22Rv1 (cell line): ENCODE measurements around the gene NOX5.

Experiments
- H3K27ac ChIP-seq: fragments of 450-650 bp; 2 replicates; pipeline ENCODE4 v1.5.1; 2017
- ZFX ChIP-seq: fragments of 450-650 bp; IDR thresholded peaks from 2 replicates; pipeline ENCODE4 v1.6.1; 2017; ENCODE audit warnings: antibody characterized with exemption, borderline replicate concordance
- TF ChIP-seq, protein P1 (sequence below): fragments of 450-650 bp; IDR thresholded peaks from 2 replicates; pipeline ENCODE4 v1.5.1; 2017; ENCODE audit warnings: mild to moderate bottlenecking

NOX5 gene

DNA sequence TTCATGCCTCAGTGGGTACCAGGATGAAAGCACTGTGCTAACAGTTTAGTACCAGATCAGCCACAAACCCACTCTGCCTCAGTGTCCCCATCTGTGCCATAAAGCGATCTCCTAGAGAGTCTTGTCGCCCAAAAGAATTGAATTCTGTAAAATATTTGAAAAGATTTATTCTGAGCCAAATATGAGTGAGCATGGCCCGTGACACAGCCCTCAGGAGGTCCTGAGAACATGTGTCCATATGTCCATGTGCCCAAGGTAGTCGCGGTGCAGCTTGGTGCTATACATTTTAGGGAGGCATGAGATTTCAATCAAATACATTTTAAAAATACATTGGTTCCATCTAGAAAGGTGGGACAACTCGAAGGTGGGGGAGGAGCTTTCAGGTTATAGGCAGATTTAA lies 15.4 kb upstream of the NOX5 start:
- H3K27ac ChIP-seq, result no peak overlapping the region
- no peak for TF ChIP-seq ZFX
- TF ChIP-seq, protein P1, sequence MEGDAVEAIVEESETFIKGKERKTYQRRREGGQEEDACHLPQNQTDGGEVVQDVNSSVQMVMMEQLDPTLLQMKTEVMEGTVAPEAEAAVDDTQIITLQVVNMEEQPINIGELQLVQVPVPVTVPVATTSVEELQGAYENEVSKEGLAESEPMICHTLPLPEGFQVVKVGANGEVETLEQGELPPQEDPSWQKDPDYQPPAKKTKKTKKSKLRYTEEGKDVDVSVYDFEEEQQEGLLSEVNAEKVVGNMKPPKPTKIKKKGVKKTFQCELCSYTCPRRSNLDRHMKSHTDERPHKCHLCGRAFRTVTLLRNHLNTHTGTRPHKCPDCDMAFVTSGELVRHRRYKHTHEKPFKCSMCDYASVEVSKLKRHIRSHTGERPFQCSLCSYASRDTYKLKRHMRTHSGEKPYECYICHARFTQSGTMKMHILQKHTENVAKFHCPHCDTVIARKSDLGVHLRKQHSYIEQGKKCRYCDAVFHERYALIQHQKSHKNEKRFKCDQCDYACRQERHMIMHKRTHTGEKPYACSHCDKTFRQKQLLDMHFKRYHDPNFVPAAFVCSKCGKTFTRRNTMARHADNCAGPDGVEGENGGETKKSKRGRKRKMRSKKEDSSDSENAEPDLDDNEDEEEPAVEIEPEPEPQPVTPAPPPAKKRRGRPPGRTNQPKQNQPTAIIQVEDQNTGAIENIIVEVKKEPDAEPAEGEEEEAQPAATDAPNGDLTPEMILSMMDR, result no peak

GRCh38 chr15:69000091-69000490 lies 14.4 kb upstream of the NOX5 start:
- TF ChIP-seq, protein P1, result no peak
- TF ChIP-seq ZFX, result no peak
- no peak overlapping the region for H3K27ac ChIP-seq

- TF ChIP-seq, protein P1, result no peak
- TF ChIP-seq ZFX, result no peak
- H3K27ac ChIP-seq, result no peak overlapping the region
Measured at GRCh38 chr15:69000725-69001503, 13.6 kb upstream of the NOX5 start.

DNA sequence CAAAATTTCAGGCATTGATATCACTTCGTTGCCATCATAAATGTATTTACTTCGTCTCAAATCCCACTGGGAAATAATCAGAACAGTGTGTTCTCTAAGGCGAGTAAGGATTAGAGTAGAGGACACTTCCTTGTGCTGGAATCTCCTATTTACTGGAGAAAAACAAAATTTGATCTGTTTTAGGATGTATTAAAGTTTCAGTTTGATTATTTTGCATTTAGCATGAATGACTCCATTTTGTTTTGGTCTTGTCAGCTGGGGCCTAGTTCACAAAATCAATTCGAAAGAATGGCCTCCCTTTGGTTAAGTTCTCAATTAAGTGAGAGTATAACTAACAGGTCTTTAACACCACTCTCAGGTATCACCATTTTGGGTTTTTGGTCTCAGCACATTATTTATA lies 11.7 kb upstream of the NOX5 start:
- TF ChIP-seq ZFX, result no peak
- TF ChIP-seq, protein P1, result no peak
- H3K27ac ChIP-seq, result no peak overlapping the region

DNA sequence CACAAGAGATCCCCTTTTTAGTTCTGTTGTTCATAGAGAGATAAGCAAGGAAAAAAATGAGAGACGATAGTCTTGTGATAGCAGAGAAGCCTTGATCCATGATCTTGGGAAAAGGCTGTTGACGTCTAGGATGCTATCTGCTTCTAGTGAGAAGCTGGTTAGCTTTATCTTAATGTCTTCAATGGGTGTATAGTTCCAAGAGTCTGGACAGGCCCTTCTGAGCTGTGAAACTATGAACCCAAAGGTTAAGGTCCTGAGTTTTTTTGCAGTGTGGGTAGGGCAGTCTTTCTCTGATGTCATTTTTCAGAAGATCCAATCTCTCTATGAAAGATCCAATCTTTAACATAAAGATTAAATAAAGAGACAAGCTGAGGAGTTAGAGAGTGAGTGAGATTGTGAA lies 10.5 kb upstream of the NOX5 start:
- no peak overlapping the region for H3K27ac ChIP-seq
- TF ChIP-seq, protein P1, result no peak
- TF ChIP-seq ZFX, result no peak

DNA sequence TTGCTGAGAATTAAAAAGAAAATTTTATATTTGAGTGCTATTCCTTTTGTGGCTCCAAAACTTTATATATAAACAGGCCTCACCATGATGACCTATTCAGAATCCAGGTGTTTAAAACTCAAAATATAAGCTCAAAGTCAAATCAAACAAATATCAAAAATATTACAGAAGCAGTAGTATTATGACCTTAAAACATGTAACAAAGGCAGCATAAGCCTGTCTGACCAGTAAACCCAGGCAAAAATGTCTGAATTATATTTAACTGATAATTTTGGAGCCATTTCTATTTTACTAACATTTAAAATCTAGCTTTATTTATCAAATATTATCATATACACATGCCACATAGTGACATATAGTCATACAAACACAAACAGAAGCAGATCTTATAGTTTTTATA lies 6.4 kb upstream of the NOX5 start:
- no peak overlapping the region for H3K27ac ChIP-seq
- TF ChIP-seq, protein P1, result no peak
- TF ChIP-seq ZFX, result no peak

- TF ChIP-seq, protein P1, result no peak
- no peak for TF ChIP-seq ZFX
- H3K27ac ChIP-seq, result no peak overlapping the region
Measured at GRCh38 chr15:69009341-69009740, 5.2 kb upstream of the NOX5 start.
